ENCODE measurements around the gene HPCAL1. TPM values are rescaled to one million over a fixed set of nuclear protein-coding genes. Genes with fewer than 3 reads are reported as not detected.

The HPCAL1 gene
- total and polyA plus RNA-seq, 10 of the 15 experiments (the other 5 are each of a cell fraction or from before 2014, with no cell fraction given) = 0.40 to 12.8 (median 7.9) TPM

DNA sequence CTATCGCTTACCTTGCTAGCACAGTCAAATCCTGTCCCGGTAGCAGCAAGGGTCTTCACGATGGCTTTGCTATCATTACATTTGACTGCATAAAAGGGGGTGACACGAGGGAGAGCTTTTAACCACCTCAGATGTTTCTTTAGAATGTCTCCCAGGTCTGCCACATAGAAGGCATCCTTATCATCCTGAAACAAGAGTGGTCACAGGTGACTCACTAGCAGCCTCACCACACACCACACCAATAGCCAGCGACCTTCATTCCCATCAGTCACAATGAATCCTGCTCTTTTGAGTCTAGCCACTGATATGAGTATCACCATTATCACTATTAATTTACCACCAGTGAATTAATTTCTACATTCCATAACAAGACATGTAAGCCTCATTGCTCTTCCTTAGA, 141.8 kb downstream of the HPCAL1 start:
- in situ Hi-C loops (cut with MboI) (no loop called here), intact Hi-C loops (cut with micrococcal nuclease; ENCODE audit: unreplicated experiment) (no loop called here)
- peak; percentile 33 for DNase-seq (ENCODE audit: low read depth, low spot score)
- Histone ChIP-seq H3K4me2 (ENCODE audit: control insufficient read depth, insufficient read depth) (peak overlapping the region; percentile 94), H3K4me1 (ENCODE audit: control insufficient read depth, insufficient read depth, low read length) (peaks cover 20% of the 10 kb centered on the region), H2AFZ (ENCODE audit: control insufficient read depth, low read depth, low read length) (no peak overlapping the region), H3K27me3 (replicated peaks in 1 of 2; ENCODE audit: control insufficient read depth in 2 of 2, insufficient read depth in 2 of 2, low read length in 1 of 2) (no peaks in the 10 kb centered on the region), H4K20me1 (ENCODE audit: control insufficient read depth, insufficient read depth) (peaks cover 8% of the 10 kb centered on the region; the same call in 1 of the 2 replicates), H3K79me2 (ENCODE audit: control insufficient read depth, insufficient read depth, low read length) (peaks cover 58% of the 10 kb centered on the region), H3K9me3 (replicated peaks; ENCODE audit: control insufficient read depth, insufficient read depth, low read length) (no peaks in the 10 kb centered on the region), H3K9ac (ENCODE audit: control insufficient read depth, insufficient read depth, low read length) (no peak overlapping the region), H3K4me3 (peak overlapping the region; percentile 93; the same call in 1 of the 2 replicates), H3K36me3 (ENCODE audit: control insufficient read depth in 2 of 2, insufficient read depth in 2 of 2, low read length in 1 of 2) (peaks cover 21 to 40% of the 10 kb centered on the region in 2 experiments), H3K27ac (ENCODE audit: control insufficient read depth, insufficient read depth) (peak overlapping the region; percentile 45)
- ChIA-PET SMC1A (ENCODE audit: uncharacterized antibody, unreplicated experiment) (interaction anchor here (1.0 to 6.5 kb wide), 7 partner anchors 9 to 661 kb away, joined by 3 to 76 read pairs (median 4); no protein-coding TSS in a partner anchor), CTCF (interaction anchor here (1.1 to 8.7 kb wide), 7 partner anchors 9 to 372 kb away, joined by 3 to 88 read pairs (median 14); no protein-coding TSS in a partner anchor), RAD21 (ENCODE audit: unreplicated experiment) (interaction anchor here (1.2 to 7.0 kb wide), 5 partner anchors 11 to 365 kb away, joined by 5 to 115 read pairs (median 12); partner anchors contain the start of genes CYS1 and HPCAL1), POLR2A (interaction anchor here (1.2 to 4.4 kb wide), 4 partner anchors 9 to 366 kb away, joined by 5 to 60 read pairs (median 6); no protein-coding TSS in a partner anchor)
- no TSS peak for BruUV-seq (replicated peaks)
- FAIRE-seq = no peak
- WGBS (ENCODE audit: insufficient coverage, insufficient replicate concordance, low lambda C conversion rate, missing lambda C conversion rate) = 26% methylated on average over 5 of the region's 5 CpGs
- peak; percentile 16 for ATAC-seq
- TF ChIP-seq NBN (IDR thresholded peaks at IDR 0.05) = no peak
- 0 out of 2 replicates have a peak, but pooled peaks have one; percentile 16 for TF ChIP-seq CREB1 (IDR thresholded peaks at IDR 0.05; ENCODE audit: low read depth)
- peak; percentile 41; the same call in 1 of the 2 replicates for TF ChIP-seq EED (IDR thresholded peaks at IDR 0.05; ENCODE audit: low read depth)
- TF ChIP-seq FOS (IDR thresholded peaks at IDR 0.05; ENCODE audit: borderline replicate concordance, extremely low read depth, insufficient read length) = no peak
- no peak; a peak in 1 of 4 replicates for TF ChIP-seq EP300 (IDR thresholded peaks at IDR 0.05; ENCODE audit: borderline replicate concordance in 1 of 2, control insufficient read depth in 1 of 2, low read depth in 2 of 2, low read length in 2 of 2)
- peak; percentile 65; the same call in 1 of the 2 replicates for TF ChIP-seq NFIC (IDR thresholded peaks at IDR 0.05; ENCODE audit: low read depth, low read length)
- TF ChIP-seq YBX1 (IDR thresholded peaks at IDR 0.05) = no peak
- TF ChIP-seq POU2F2 (IDR thresholded peaks at IDR 0.05; ENCODE audit: borderline replicate concordance, low read depth, low read length) = no peak
- TF ChIP-seq HDGF (IDR thresholded peaks at IDR 0.05) = 0 out of 2 replicates have a peak, but pooled peaks have one; percentile 23
- TF ChIP-seq PML (IDR thresholded peaks at IDR 0.05; ENCODE audit: low read length) = no peak
- no peak for TF ChIP-seq CBX5 (IDR thresholded peaks at IDR 0.05; ENCODE audit: low read depth)
- no peak for TF ChIP-seq ESRRA (IDR thresholded peaks at IDR 0.05; ENCODE audit: low read length)
- TF ChIP-seq DPF2 (IDR thresholded peaks at IDR 0.05) = peak; percentile 44; the same call in 1 of the 2 replicates
- TF ChIP-seq MYB (IDR thresholded peaks at IDR 0.05; ENCODE audit: borderline replicate concordance, low read depth, low read length) = no peak
- peak; percentile 25 to 42; a peak in 2 of 4 replicates for TF ChIP-seq IKZF2 (IDR thresholded peaks at IDR 0.05)
- TF ChIP-seq STAT1 (conservative IDR thresholded peaks at IDR 0.05) = no peak
- TF ChIP-seq, protein P1, sequence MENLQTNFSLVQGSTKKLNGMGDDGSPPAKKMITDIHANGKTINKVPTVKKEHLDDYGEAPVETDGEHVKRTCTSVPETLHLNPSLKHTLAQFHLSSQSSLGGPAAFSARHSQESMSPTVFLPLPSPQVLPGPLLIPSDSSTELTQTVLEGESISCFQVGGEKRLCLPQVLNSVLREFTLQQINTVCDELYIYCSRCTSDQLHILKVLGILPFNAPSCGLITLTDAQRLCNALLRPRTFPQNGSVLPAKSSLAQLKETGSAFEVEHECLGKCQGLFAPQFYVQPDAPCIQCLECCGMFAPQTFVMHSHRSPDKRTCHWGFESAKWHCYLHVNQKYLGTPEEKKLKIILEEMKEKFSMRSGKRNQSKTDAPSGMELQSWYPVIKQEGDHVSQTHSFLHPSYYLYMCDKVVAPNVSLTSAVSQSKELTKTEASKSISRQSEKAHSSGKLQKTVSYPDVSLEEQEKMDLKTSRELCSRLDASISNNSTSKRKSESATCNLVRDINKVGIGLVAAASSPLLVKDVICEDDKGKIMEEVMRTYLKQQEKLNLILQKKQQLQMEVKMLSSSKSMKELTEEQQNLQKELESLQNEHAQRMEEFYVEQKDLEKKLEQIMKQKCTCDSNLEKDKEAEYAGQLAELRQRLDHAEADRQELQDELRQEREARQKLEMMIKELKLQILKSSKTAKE (IDR thresholded peaks at IDR 0.05; ENCODE audit: low read depth, poor library complexity, severe bottlenecking) = peak; percentile 70
- TF ChIP-seq ATF7 (IDR thresholded peaks at IDR 0.05; ENCODE audit: low read depth) = no peak
- peak; percentile 53; the same call in 1 of the 2 replicates for TF ChIP-seq CREM (IDR thresholded peaks at IDR 0.05; ENCODE audit: low read depth)
- peak; percentile 68; the same call in 1 of the 2 replicates for TF ChIP-seq BCL11A (IDR thresholded peaks at IDR 0.05; ENCODE audit: low read depth, low read length)
- TF ChIP-seq, protein P2, sequence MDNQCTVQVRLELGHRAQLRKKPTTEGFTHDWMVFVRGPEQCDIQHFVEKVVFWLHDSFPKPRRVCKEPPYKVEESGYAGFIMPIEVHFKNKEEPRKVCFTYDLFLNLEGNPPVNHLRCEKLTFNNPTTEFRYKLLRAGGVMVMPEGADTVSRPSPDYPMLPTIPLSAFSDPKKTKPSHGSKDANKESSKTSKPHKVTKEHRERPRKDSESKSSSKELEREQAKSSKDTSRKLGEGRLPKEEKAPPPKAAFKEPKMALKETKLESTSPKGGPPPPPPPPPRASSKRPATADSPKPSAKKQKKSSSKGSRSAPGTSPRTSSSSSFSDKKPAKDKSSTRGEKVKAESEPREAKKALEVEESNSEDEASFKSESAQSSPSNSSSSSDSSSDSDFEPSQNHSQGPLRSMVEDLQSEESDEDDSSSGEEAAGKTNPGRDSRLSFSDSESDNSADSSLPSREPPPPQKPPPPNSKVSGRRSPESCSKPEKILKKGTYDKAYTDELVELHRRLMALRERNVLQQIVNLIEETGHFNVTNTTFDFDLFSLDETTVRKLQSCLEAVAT (IDR thresholded peaks at IDR 0.05) = no peak
- TF ChIP-seq ZBED1 (IDR thresholded peaks at IDR 0.05; ENCODE audit: borderline replicate concordance) = peak; percentile 51; the same call in 1 of the 2 replicates
- peak; percentile 44; the same call in 1 of the 2 replicates for TF ChIP-seq MTA2 (IDR thresholded peaks at IDR 0.05; ENCODE audit: low read depth)
